ENCODE data around the gene NRIP3. TPM values are rescaled to one million over a fixed set of nuclear protein-coding genes. Genes with fewer than 3 reads are reported as not detected.
"Not testable (repeated sequence)": the region's sequence is repeated elsewhere in the genome, so short reads cannot be mapped to it uniquely, and the experiment has no call there.

Gene NRIP3
- total RNA-seq, 1 donor from 2014 or later = 0.39 TPM

DNA sequence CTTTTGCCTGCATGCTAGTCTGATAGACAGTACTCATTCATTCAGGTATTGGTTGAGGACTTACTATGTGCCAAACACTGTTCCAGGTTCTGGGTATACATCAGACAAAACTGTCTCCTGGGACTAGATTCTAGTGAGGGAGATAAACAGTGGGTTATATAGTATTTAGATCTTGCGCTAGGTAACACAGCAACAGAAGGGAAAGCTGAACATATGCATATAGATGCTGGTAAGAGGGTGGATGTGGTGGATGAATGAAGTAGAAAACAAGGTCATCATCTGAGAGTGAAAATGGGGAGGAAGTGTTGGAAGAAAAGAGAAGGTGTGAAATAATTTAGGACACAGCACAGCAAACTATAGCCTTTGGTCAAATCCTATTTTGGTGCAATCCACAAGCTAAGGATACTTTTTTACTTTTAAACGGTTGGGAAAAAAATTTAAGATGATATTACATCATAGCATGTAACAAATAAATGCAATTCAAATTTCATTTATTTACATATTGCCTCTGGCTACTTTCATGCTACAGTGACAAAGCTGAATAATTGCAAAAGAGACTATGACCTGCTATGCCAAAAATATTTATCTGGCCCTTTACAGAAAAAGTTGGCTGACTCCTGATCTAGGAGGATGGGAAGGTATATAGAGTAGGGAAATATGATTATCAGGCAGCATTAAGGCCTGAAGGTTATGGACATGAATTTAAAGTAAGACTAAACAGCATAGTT is 32.4 kb downstream of the NRIP3 start:
- DNase-seq = no peak

DNA sequence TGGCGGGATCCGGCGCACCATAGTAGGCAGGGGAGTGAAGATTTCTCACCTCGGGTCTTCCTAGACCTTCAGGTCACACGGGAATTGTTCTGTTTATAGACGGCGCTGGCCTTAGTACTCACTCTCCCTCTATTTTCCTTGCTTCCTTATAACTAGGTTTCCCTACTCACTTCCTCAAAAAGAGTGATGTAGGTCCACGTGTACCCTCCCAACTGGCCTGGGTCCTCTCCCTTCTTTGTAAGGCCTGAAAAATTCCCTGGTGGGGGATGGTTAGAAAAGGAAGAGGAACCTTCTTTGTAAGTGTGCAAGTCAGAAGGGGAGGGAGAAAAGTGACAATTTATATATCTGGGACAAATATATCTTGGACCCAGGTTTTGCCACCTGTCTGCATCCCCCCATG is 36.6 kb downstream of the NRIP3 start:
- DNase-seq = no peak

GRCh38 chr11:8964324-8965320 is 39.2 kb downstream of the NRIP3 start, which contains the start of gene TMEM9B:
Gene TMEM9B, minus strand, starts transcription at chr11:8964442. Its CDS starts 129 bp downstream, at chr11:8964313.
- peak; percentile 76 for DNase-seq

- peak; percentile 69 for DNase-seq
Observed at GRCh38 chr11:8963569-8964323, 40.1 kb downstream of the NRIP3 start.

- no peak for DNase-seq
Observed at GRCh38 chr11:8962841-8963240, 41.0 kb downstream of the NRIP3 start.

GRCh38 chr11:8961401-8961800 is 42.4 kb downstream of the NRIP3 start:
- DNase-seq = no peak

GRCh38 chr11:8959546-8960166 is 44.1 kb downstream of the NRIP3 start:
- peak; percentile 76 for DNase-seq

DNA sequence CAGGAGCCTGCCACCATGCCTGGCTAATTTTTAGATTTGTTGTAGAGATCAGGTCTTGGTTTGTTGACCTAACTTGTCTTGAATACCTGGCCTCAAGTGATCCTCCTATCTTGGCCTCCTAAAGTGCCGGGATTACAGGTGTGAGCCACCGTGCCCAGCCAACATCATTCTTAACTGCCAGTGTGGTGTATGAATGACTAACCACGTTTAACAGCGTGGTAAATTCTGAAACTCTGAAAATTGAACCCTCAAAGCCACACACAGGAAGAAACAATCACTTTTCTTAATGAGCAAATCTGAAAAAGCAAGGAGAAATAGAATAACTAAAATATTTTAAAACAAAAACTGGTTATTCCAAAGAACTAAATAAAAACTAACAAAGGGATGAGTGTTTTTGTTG is 46.9 kb downstream of the NRIP3 start:
- no peak for DNase-seq

DNA sequence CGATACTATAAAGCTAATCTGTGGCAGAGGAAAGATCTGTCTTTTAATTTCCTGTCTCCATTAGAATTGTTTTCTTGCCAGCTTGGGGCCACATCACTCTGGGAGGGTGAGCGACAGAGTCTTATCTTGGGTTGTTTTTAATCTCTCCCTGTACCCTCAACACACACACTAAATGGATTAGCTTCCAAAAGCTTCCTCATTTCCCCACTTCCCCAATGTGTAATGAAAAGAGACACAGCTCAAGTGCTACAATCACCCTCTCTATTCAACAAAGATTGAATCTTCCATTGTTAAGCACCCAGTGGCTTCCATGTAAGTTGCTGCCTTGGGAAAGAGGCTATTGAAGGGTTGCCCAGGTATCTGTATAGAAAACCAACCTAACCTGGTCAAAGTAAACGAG is 54.9 kb downstream of the NRIP3 start:
- DNase-seq = no peak

DNA sequence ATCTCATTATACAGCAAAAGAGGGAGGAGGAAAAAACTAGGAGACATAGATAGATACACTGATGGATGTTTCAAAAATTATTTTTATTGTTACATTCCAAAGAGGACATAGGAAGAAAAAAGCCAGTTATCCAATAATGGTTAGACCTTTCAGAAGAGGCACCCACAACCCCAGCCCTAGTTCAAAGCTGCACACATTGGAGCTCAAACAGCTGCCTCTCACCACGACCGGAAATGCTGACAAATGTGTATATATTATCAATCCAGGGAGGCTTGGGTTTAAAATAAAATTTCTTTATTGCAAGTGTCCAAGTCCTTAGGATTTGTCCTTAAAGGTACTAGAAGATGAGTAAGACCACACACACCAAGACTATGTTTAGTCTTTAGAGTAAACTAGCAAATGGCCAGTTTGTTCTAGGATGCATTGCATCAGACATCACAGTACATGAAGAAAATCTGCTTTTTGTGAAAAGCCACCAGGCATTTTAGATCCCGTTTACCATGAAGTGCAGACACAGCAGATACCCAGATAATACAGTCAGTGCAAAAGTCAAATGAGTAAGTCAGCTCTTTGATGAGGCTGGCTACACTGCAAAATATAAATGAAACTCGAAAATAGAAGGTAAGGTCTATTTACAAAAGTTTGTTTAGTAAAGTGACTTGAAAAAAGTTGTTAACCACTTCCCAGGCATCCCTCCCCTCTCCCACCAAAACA is 56.4 kb downstream of the NRIP3 start:
- no peak for DNase-seq

- DNase-seq = no peak
Observed at GRCh38 chr11:8942518-8943066, 61.2 kb downstream of the NRIP3 start, which contains the start of gene ASCL3. Gene ASCL3, minus strand, starts transcription at chr11:8943016. Its CDS starts 4,855 bp downstream, at chr11:8938161.

DNA sequence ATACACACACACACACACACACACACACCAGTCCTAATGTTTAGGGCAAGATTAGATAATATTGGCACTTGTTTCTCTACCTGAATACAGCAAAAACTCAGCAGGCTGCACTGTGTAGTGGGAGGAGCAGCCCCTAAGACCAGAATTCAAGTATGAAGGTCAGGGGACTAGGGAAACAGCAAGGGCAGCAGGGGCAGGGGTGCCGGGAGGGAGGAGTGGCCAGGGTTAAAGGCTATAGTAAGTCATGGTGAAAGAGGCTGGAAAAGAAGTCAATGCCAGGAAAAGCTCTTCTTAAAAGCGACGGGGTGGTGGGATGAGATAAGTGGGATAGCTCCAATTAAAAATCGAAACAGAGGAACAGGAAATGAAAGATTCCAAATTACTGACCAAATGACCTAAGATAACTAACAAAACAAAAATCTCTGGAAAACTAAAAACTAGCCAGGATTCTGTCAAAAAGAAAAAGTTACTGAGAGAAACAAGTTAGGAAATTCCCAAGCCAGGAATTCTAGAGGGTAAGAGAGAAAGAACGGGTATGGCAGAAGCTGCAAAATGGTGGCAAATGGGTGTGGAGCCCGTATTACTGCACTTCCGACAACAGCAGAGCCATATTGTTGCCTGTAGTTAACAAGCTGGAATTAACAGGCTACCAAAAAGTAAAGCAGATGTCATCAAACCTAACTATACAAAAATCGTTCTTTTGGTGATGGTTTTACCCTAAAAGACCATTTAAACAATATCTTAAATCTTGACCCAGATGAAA is 62.3 kb downstream of the NRIP3 start:
- no peak for DNase-seq

DNA sequence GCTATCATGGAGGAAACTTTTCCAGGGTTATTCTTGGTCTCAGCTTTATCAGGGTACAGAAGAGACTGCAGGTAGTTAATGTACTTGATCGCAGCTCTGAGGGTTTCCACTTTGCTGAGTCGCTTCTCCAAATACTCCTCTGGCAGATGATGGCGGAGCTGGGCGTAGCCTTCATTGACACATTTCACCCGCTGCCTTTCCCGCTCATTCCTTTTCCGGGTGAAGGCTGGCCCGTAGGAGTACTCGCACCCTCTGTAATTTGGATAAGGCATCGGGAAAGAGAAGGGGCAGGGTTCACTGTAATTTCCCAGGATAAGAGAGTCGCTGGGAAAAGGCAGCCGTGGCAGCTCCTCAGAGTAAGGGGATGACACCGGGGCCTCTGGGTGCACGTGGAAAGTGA is 66.1 kb downstream of the NRIP3 start:
- no peak for DNase-seq

- no peak for DNase-seq
Observed at GRCh38 chr11:8937159-8937558, 66.6 kb downstream of the NRIP3 start.

DNA sequence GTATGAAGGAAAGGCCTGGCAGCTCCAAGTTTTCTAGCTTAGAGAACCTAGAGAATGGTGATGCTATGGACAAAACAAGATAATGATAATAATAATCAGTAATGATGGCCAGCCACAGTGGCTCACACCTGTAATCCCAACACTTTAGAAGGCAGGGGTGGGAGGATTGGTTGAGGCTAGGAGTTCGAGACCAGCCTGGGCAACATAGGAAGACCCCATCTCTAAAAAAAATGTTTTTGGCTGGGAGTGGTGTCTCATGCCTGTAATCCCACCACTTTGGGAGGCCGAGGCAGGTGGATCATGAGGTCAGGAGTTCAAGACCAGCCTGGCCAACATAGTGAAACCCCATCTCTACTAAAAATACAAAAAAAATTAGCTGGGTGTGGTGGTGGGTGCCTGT is 68.0 kb downstream of the NRIP3 start:
- DNase-seq = not testable (repeated sequence)

GRCh38 chr11:8934742-8935488 is 68.9 kb downstream of the NRIP3 start:
- DNase-seq = no peak

DNA sequence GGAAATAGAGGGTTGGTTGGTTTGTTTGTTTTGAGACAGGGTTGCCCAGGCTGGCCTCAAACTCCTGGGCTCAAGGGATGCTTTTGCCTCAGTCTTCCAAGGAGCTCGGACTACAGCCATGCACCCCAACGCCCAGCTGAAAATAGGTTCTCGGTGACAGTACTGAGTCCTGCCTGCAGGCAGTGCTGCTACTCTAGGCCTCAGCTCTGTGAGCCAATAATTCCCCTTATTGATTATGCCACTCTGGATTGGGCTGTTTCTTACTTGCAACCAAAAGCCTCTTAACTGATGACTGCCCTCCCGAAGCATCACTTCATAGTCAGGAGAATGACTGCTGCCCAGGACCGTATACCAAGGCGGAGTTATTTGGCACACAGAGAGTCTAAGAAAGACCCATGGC is 69.9 kb downstream of the NRIP3 start:
- no peak for DNase-seq

DNA sequence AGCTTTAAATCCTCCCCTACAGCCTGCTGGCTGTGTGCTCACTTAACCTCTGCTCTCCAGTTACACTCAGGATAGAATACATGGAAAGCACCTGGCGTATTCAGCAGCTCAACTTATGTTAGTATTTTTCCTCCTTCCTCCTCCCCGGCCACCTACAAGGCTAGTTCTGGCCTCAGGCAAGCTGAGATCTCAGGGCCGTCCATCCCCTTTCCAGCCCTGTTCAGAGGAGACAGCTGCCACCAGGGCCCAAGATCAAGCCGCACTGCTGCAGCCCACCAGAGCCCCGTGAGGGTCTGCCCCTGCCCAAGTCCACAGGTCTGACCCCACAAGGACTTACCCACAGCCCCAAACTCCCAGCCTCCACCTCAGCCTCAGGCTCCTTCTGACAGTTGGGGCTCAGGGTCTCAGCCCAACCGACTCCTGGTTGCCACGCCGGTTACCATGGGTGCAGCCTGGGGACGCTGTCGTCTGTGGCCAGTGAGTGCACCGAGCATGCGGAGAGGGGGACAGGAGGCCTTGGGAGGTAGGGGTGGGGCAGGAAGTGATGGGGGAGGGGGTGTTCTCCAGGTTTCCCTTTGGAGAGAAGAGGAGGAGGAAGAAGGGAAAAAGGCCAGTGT is 71.1 kb downstream of the NRIP3 start, which contains the start of gene C11orf16:
Gene C11orf16 (minus strand): TSS at position 384 of the 617 bp plus-strand sequence. CDS start 639 bp downstream, outside the sequence.
- no peak for DNase-seq
